Measurements from ENCODE around the gene ZBTB7C. TPM values are rescaled to one million over a fixed set of nuclear protein-coding genes. Genes with fewer than 3 reads are reported as not detected.

Gene ZBTB7C
- total RNA-seq, 1 donor from 2014 or later, result 13.0 TPM

GRCh38 chr18:48186861-48187260 lies 222.3 kb downstream of the ZBTB7C start:
- H3K4me1 Mint-ChIP-seq (ENCODE audit: unreplicated experiment), result peaks cover 42% of the 10 kb centered on the region
- H3K36me3 Mint-ChIP-seq, result no peaks in the 10 kb centered on the region
- H3K27me3 Mint-ChIP-seq, result no peaks in the 10 kb centered on the region
- TF ChIP-seq, protein P1, sequence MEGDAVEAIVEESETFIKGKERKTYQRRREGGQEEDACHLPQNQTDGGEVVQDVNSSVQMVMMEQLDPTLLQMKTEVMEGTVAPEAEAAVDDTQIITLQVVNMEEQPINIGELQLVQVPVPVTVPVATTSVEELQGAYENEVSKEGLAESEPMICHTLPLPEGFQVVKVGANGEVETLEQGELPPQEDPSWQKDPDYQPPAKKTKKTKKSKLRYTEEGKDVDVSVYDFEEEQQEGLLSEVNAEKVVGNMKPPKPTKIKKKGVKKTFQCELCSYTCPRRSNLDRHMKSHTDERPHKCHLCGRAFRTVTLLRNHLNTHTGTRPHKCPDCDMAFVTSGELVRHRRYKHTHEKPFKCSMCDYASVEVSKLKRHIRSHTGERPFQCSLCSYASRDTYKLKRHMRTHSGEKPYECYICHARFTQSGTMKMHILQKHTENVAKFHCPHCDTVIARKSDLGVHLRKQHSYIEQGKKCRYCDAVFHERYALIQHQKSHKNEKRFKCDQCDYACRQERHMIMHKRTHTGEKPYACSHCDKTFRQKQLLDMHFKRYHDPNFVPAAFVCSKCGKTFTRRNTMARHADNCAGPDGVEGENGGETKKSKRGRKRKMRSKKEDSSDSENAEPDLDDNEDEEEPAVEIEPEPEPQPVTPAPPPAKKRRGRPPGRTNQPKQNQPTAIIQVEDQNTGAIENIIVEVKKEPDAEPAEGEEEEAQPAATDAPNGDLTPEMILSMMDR (conservative IDR thresholded peaks at IDR 0.05), result no peak
- no peak overlapping the region for H3K27ac Mint-ChIP-seq
- no peak overlapping the region for H3K4me3 Mint-ChIP-seq
- no peaks in the 10 kb centered on the region for H3K9me3 Mint-ChIP-seq
- no peak for DNase-seq (ENCODE audit: extremely low spot score, unreplicated experiment)

GRCh38 chr18:48186131-48186766 lies 222.9 kb downstream of the ZBTB7C start:
- H3K36me3 Mint-ChIP-seq, result no peaks in the 10 kb centered on the region
- no peak overlapping the region for H3K27ac Mint-ChIP-seq
- no peaks in the 10 kb centered on the region for H3K9me3 Mint-ChIP-seq
- TF ChIP-seq, protein P1 (conservative IDR thresholded peaks at IDR 0.05), result no peak
- H3K27me3 Mint-ChIP-seq, result no peaks in the 10 kb centered on the region
- DNase-seq (ENCODE audit: extremely low spot score, unreplicated experiment), result no peak
- H3K4me3 Mint-ChIP-seq, result no peak overlapping the region
- H3K4me1 Mint-ChIP-seq (ENCODE audit: unreplicated experiment), result peaks cover 45% of the 10 kb centered on the region

GRCh38 chr18:48184118-48184517 lies 225.1 kb downstream of the ZBTB7C start:
- TF ChIP-seq, protein P1 (conservative IDR thresholded peaks at IDR 0.05), result no peak

DNA sequence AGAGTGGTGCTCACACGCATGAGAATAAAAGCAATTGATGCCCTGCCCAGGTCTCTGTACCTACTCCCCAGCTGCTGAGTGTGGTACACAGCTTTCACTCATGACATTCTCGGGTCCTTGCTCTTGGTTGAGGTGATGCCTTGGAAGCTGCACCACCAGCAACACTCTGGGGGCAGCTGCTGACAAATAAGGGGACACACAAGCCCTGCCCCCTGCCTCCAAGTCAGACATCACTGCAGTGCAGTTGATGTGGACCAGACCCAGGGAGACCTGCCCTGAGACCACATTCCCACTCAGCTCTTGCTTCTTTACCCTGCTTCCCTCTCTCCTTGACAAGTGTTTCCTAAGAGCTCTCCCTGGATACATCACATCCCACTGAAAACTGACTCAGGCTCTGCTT lies 225.6 kb downstream of the ZBTB7C start:
- Mint-ChIP-seq H3K27ac (no peak overlapping the region), H3K9me3 (no peaks in the 10 kb centered on the region), H3K36me3 (no peaks in the 10 kb centered on the region), H3K4me3 (no peak overlapping the region), H3K27me3 (peaks cover 3% of the 10 kb centered on the region), H3K4me1 (ENCODE audit: unreplicated experiment) (peaks cover 41% of the 10 kb centered on the region)
- no peak for DNase-seq (ENCODE audit: extremely low spot score, unreplicated experiment)
- TF ChIP-seq, protein P1 (conservative IDR thresholded peaks at IDR 0.05), result no peak

More at GRCh38 chr18:48184118-48184517, 225.1 kb downstream of the ZBTB7C start:
- no peak overlapping the region for H3K27ac Mint-ChIP-seq
- no peak overlapping the region for H3K4me3 Mint-ChIP-seq
- DNase-seq (ENCODE audit: extremely low spot score, unreplicated experiment), result no peak
- peaks cover 3% of the 10 kb centered on the region for H3K27me3 Mint-ChIP-seq
- H3K9me3 Mint-ChIP-seq, result no peaks in the 10 kb centered on the region
- H3K4me1 Mint-ChIP-seq (ENCODE audit: unreplicated experiment), result peaks cover 45% of the 10 kb centered on the region
- no peaks in the 10 kb centered on the region for H3K36me3 Mint-ChIP-seq

- Mint-ChIP-seq H3K27me3 (peaks cover 3% of the 10 kb centered on the region), H3K36me3 (no peaks in the 10 kb centered on the region), H3K4me3 (no peak overlapping the region), H3K4me1 (ENCODE audit: unreplicated experiment) (peaks cover 44% of the 10 kb centered on the region), H3K27ac (no peak overlapping the region), H3K9me3 (no peaks in the 10 kb centered on the region)
- no peak for DNase-seq (ENCODE audit: extremely low spot score, unreplicated experiment)
- TF ChIP-seq, protein P1 (conservative IDR thresholded peaks at IDR 0.05), result no peak
Observed at GRCh38 chr18:48182779-48183178, 226.4 kb downstream of the ZBTB7C start.

Measured in type B pancreatic cell (in vitro differentiated cells).